RCC 7860 (cell line): Measurements from ENCODE around the gene IFIT3.
A peak's percentile ranks its signal among the peaks of the same experiment; 100 is the strongest.
"Not testable (repeated sequence)": the region's sequence is repeated elsewhere in the genome, so short reads cannot be mapped to it uniquely, and the experiment has no call there.

ENCODE experiments used
- DNase-seq: peaks from one replicate; pipeline ENCODE4 v3.0.0-alpha.2; 2015; ENCODE audit warnings: low spot score
- FAIRE-seq: peaks from 2 replicates; lab custom pipeline; 2012; peaks lifted over from hg19 to GRCh38; lab: Jason Lieb, UNC

Gene IFIT3

GRCh38 chr10:89327803-89328441 lies at the start of gene IFIT3:
Gene IFIT3 (plus strand): TSS chr10:89327997. CDS start chr10:89328074, 77 bp downstream.
- DNase-seq (peak; percentile 68), FAIRE-seq (peak; percentile 91)

- DNase-seq (peak; percentile 97), FAIRE-seq (peak; percentile 99)
These were observed 49.7 kb upstream of the IFIT3 start for GRCh38 chr10:89278034-89278535.

- DNase-seq (no peak), FAIRE-seq (no peak)
These were observed 48.9 kb upstream of the IFIT3 start for GRCh38 chr10:89278900-89279392.

- DNase-seq (peak; percentile 64), FAIRE-seq (peak; percentile 93)
These were observed 48.4 kb upstream of the IFIT3 start for GRCh38 chr10:89279421-89279869.

GRCh38 chr10:89280508-89280907 lies 47.3 kb upstream of the IFIT3 start:
- no peak for FAIRE-seq
- no peak for DNase-seq

GRCh38 chr10:89281606-89282395 lies 46.0 kb upstream of the IFIT3 start:
- DNase-seq (peak; percentile 24), FAIRE-seq (peak; percentile 78)

GRCh38 chr10:89283025-89283935 lies 44.5 kb upstream of the IFIT3 start:
- DNase-seq = peak; percentile 98
- peak; percentile 99 for FAIRE-seq

- peak; percentile 88 for DNase-seq
- FAIRE-seq = peak; percentile 87
These were observed 43.8 kb upstream of the IFIT3 start for GRCh38 chr10:89283936-89284475.

- not testable (repeated sequence) for DNase-seq, FAIRE-seq
These were observed 43.1 kb upstream of the IFIT3 start for GRCh38 chr10:89284711-89285110.

- DNase-seq = peak; percentile 56
- FAIRE-seq = peak; percentile 65
These were observed 42.5 kb upstream of the IFIT3 start for GRCh38 chr10:89285303-89285702.

- FAIRE-seq (no peak), DNase-seq (no peak)
These were observed 33.0 kb upstream of the IFIT3 start for GRCh38 chr10:89294721-89295239.

GRCh38 chr10:89295597-89295996 lies 32.2 kb upstream of the IFIT3 start:
- DNase-seq = no peak
- no peak for FAIRE-seq

GRCh38 chr10:89296220-89296648 lies 31.6 kb upstream of the IFIT3 start:
- DNase-seq (no peak), FAIRE-seq (no peak)

- no peak for FAIRE-seq
These were observed 30.4 kb upstream of the IFIT3 start for GRCh38 chr10:89297356-89297755.

GRCh38 chr10:89297791-89298190 lies 30.0 kb upstream of the IFIT3 start:
- DNase-seq (no peak), FAIRE-seq (no peak)

More at GRCh38 chr10:89297356-89297755, 30.4 kb upstream of the IFIT3 start:
- no peak for DNase-seq

GRCh38 chr10:89299031-89299430 lies 28.8 kb upstream of the IFIT3 start:
- DNase-seq = no peak
- FAIRE-seq = no peak

- FAIRE-seq (no peak), DNase-seq (no peak)
These were observed 26.6 kb upstream of the IFIT3 start for GRCh38 chr10:89301232-89301631.

GRCh38 chr10:89301721-89302445 lies 25.9 kb upstream of the IFIT3 start, which contains the start of gene IFIT2:
Gene IFIT2 (plus strand): TSS chr10:89302046. CDS start chr10:89302124, 78 bp downstream.
- FAIRE-seq = peak; percentile 69
- DNase-seq = peak; percentile 59

- no peak for DNase-seq
- no peak for FAIRE-seq
These were observed 25.2 kb upstream of the IFIT3 start for GRCh38 chr10:89302625-89303024.
